ENCODE data around the gene DUSP1. TPM values are rescaled to one million over a fixed set of nuclear protein-coding genes. Genes with fewer than 3 reads are reported as not detected.
A peak's percentile ranks its signal among the peaks of the same experiment; 100 is the strongest.

The DUSP1 gene
- polyA plus RNA-seq, 3 donors from 2014 or later: 548 to 1,082 (median 887) TPM

GRCh38 chr5:172730981-172731679 is 39.9 kb downstream of the DUSP1 start:
- no peaks in the 10 kb centered on the region for H3K9me3 Mint-ChIP-seq
- no peaks in the 10 kb centered on the region for H3K36me3 Mint-ChIP-seq
- H3K4me3 Mint-ChIP-seq: no peak overlapping the region
- DNase-seq: no peak
- peaks cover 2 to 17% (median 9%) of the 10 kb centered on the region in 3 donors for H3K27me3 Mint-ChIP-seq (ENCODE audit: low read depth in 3 of 3)
- peak overlapping the region in 1 of 6 donors; percentile 45 for H3K27ac Mint-ChIP-seq
- no peaks in the 10 kb centered on the region for H3K4me1 Mint-ChIP-seq

- Mint-ChIP-seq H3K4me3 (no peak overlapping the region), H3K4me1 (no peaks in the 10 kb centered on the region), H3K27ac (peak overlapping the region in 1 of 6 donors; percentile 45), H3K27me3 (ENCODE audit: low read depth in 3 of 3) (peaks cover 4 to 19% (median 11%) of the 10 kb centered on the region in 3 donors), H3K9me3 (no peaks in the 10 kb centered on the region), H3K36me3 (no peaks in the 10 kb centered on the region)
- DNase-seq: no peak
Measured at GRCh38 chr5:172730222-172730621, 40.8 kb downstream of the DUSP1 start.

- Mint-ChIP-seq H3K4me1 (no peaks in the 10 kb centered on the region), H3K27ac (no peak overlapping the region), H3K9me3 (no peaks in the 10 kb centered on the region), H3K27me3 (ENCODE audit: low read depth in 3 of 3) (peaks cover 5 to 20% (median 14%) of the 10 kb centered on the region in 3 donors), H3K4me3 (no peak overlapping the region), H3K36me3 (no peaks in the 10 kb centered on the region)
- no peak for DNase-seq
Measured at GRCh38 chr5:172729588-172729987, 41.4 kb downstream of the DUSP1 start.

- no peak for DNase-seq
- Mint-ChIP-seq H3K4me1 (peaks cover 0 to 3% of the 10 kb centered on the region in 2 donors), H3K27me3 (ENCODE audit: low read depth in 3 of 3) (peaks cover 12 to 19% (median 15%) of the 10 kb centered on the region in 3 donors), H3K27ac (no peak overlapping the region), H3K4me3 (no peak overlapping the region), H3K9me3 (no peaks in the 10 kb centered on the region), H3K36me3 (no peaks in the 10 kb centered on the region)
Measured at GRCh38 chr5:172728481-172729241, 42.3 kb downstream of the DUSP1 start.

- no peak for DNase-seq
- Mint-ChIP-seq H3K4me1 (peaks cover 6 to 12% of the 10 kb centered on the region in 2 donors), H3K9me3 (no peaks in the 10 kb centered on the region), H3K36me3 (no peaks in the 10 kb centered on the region), H3K27me3 (ENCODE audit: low read depth in 3 of 3) (peaks cover 14 to 24% (median 19%) of the 10 kb centered on the region in 3 donors), H3K27ac (no peak overlapping the region), H3K4me3 (no peak overlapping the region)
Measured at GRCh38 chr5:172727551-172727950, 43.4 kb downstream of the DUSP1 start.

GRCh38 chr5:172726966-172727365 is 44.0 kb downstream of the DUSP1 start:
- peaks cover 14 to 28% (median 22%) of the 10 kb centered on the region in 3 donors for H3K27me3 Mint-ChIP-seq (ENCODE audit: low read depth in 3 of 3)
- peaks cover 12 to 18% of the 10 kb centered on the region in 2 donors for H3K4me1 Mint-ChIP-seq
- no peaks in the 10 kb centered on the region for H3K9me3 Mint-ChIP-seq
- H3K4me3 Mint-ChIP-seq: no peak overlapping the region
- no peak overlapping the region for H3K27ac Mint-ChIP-seq
- no peak for DNase-seq
- H3K36me3 Mint-ChIP-seq: no peaks in the 10 kb centered on the region

GRCh38 chr5:172725785-172726184 is 45.2 kb downstream of the DUSP1 start:
- Mint-ChIP-seq H3K9me3 (no peaks in the 10 kb centered on the region), H3K27me3 (ENCODE audit: low read depth in 3 of 3) (peaks cover 14 to 34% (median 22%) of the 10 kb centered on the region in 3 donors), H3K4me3 (no peak overlapping the region), H3K4me1 (peaks cover 19 to 25% of the 10 kb centered on the region in 2 donors), H3K36me3 (no peaks in the 10 kb centered on the region), H3K27ac (no peak overlapping the region)
- no peak for DNase-seq

GRCh38 chr5:172725273-172725672 is 45.7 kb downstream of the DUSP1 start:
- Mint-ChIP-seq H3K9me3 (no peaks in the 10 kb centered on the region), H3K4me3 (no peak overlapping the region), H3K4me1 (peaks cover 19 to 25% of the 10 kb centered on the region in 2 donors), H3K27me3 (ENCODE audit: low read depth in 3 of 3) (peaks cover 14 to 35% (median 18%) of the 10 kb centered on the region in 3 donors), H3K36me3 (no peaks in the 10 kb centered on the region), H3K27ac (no peak overlapping the region)
- no peak for DNase-seq

GRCh38 chr5:172724242-172725183 is 46.5 kb downstream of the DUSP1 start:
- Mint-ChIP-seq H3K4me3 (no peak overlapping the region), H3K27ac (peak overlapping the region in 1 of 6 donors; percentile 5), H3K4me1 (peaks cover 22 to 25% of the 10 kb centered on the region in 2 donors), H3K9me3 (no peaks in the 10 kb centered on the region), H3K27me3 (ENCODE audit: low read depth in 3 of 3) (peaks cover 14 to 37% (median 22%) of the 10 kb centered on the region in 3 donors), H3K36me3 (no peaks in the 10 kb centered on the region)
- no peak for DNase-seq

- Mint-ChIP-seq H3K9me3 (no peaks in the 10 kb centered on the region), H3K36me3 (no peaks in the 10 kb centered on the region), H3K27ac (no peak overlapping the region), H3K27me3 (ENCODE audit: low read depth in 3 of 3) (peaks cover 14 to 34% (median 22%) of the 10 kb centered on the region in 3 donors), H3K4me3 (peak overlapping the region in 1 of 5 donors; percentile 13), H3K4me1 (peaks cover 22 to 25% of the 10 kb centered on the region in 2 donors)
- DNase-seq: no peak
Measured at GRCh38 chr5:172723508-172723907, 47.5 kb downstream of the DUSP1 start.

- Mint-ChIP-seq H3K9me3 (no peaks in the 10 kb centered on the region), H3K36me3 (no peaks in the 10 kb centered on the region), H3K27ac (peak overlapping the region; percentile 58 to 92 (median 84)), H3K4me3 (peak overlapping the region; percentile 73 to 91 (median 81)), H3K4me1 (peaks cover 22 to 25% of the 10 kb centered on the region in 2 donors), H3K27me3 (ENCODE audit: low read depth in 3 of 3) (peaks cover 14 to 33% (median 22%) of the 10 kb centered on the region in 3 donors)
- peak; percentile 81 to 86 (median 84) for DNase-seq
Measured at GRCh38 chr5:172722327-172722815, 48.6 kb downstream of the DUSP1 start.

- Mint-ChIP-seq H3K27me3 (ENCODE audit: low read depth in 3 of 3) (peaks cover 11 to 29% (median 27%) of the 10 kb centered on the region in 3 donors), H3K27ac (peak overlapping the region; percentile 58 to 92 (median 84))
Measured at GRCh38 chr5:172721455-172722326, 49.3 kb downstream of the DUSP1 start.

More at GRCh38 chr5:172721455-172722326, 49.3 kb downstream of the DUSP1 start:
- no peak for DNase-seq
- Mint-ChIP-seq H3K4me1 (peaks cover 27 to 32% of the 10 kb centered on the region in 2 donors), H3K9me3 (peaks cover 0 to 2% (median 0%) of the 10 kb centered on the region in 6 donors), H3K4me3 (peak overlapping the region; percentile 73 to 91 (median 81)), H3K36me3 (no peaks in the 10 kb centered on the region)

All from immature natural killer cell (primary cell).